ENCODE measurements around the gene FBXO36. TPM values are rescaled to one million over a fixed set of nuclear protein-coding genes. Genes with fewer than 3 reads are reported as not detected.

FBXO36 gene
- total and polyA plus RNA-seq, 10 of the 15 experiments (the other 5 are each of a cell fraction or from before 2014, with no cell fraction given): 0.79 to 2.7 (median 1.3) TPM

DNA sequence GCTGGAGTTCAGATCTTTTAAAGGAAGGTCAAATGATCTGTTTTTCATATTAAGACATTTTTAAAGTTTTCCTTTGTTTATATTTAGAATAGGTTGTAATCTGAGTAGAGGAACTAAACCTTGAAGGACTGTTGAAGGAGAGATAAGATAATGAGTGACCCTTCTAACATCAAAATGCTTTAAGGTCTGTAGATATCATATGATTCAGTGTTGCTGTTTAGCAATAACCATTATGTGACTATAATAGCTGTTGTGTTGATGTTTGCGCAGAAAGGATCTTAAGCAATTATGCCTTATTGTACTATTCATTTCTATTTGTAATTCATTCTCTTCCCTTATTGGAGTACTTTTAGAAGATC lies 86.4 kb downstream of the FBXO36 start:
- ChIA-PET CTCF (interaction anchor here (0.7 to 3.9 kb wide), 35 partner anchors 8 to 1386 kb away, joined by 3 to 60 read pairs (median 4); partner anchors contain the start of genes SLC16A14 and SP140L), POLR2A (interaction anchor here (0.6 kb wide), 1 partner anchor 53 kb away, joined by 7 read pairs; no protein-coding TSS in a partner anchor), SMC1A (ENCODE audit: uncharacterized antibody, unreplicated experiment) (interaction anchor here (0.8 to 4.9 kb wide), 20 partner anchors 13 to 816 kb away, joined by 3 to 32 read pairs (median 4); no protein-coding TSS in a partner anchor), RAD21 (ENCODE audit: unreplicated experiment) (interaction anchor here (0.6 to 2.0 kb wide), 19 partner anchors 8 to 1240 kb away, joined by 3 to 15 read pairs (median 3); no protein-coding TSS in a partner anchor)
- no peaks in the 10 kb centered on the region for H3K4me1 ChIP-seq (ENCODE audit: control insufficient read depth, insufficient read depth, low read length)
- no peaks in the 10 kb centered on the region for H4K20me1 ChIP-seq (ENCODE audit: control insufficient read depth, insufficient read depth)
- H3K79me2 ChIP-seq (ENCODE audit: control insufficient read depth, insufficient read depth, low read length): no peaks in the 10 kb centered on the region
- 100% methylated on average over 1 of the region's 1 CpG for WGBS (ENCODE audit: insufficient coverage, insufficient replicate concordance, low lambda C conversion rate, missing lambda C conversion rate)
- no peak overlapping the region for H3K4me3 ChIP-seq
- in situ Hi-C loops (cut with MboI) (loop anchor here (5.0 to 10.0 kb wide), 3 partner anchors 154 to 796 kb away; no protein-coding TSS in a partner anchor), intact Hi-C loops (cut with micrococcal nuclease; ENCODE audit: unreplicated experiment) (loop anchor here (1.0 to 10.0 kb wide), 6 partner anchors 59 to 804 kb away; partner anchors contain the start of gene SLC16A14)
- no peaks in the 10 kb centered on the region for H3K9me3 ChIP-seq (replicated peaks; ENCODE audit: control insufficient read depth, insufficient read depth, low read length)
- no peak for FAIRE-seq
- no TSS peak for BruUV-seq (replicated peaks)
- no peak overlapping the region for H3K9ac ChIP-seq (ENCODE audit: control insufficient read depth, insufficient read depth, low read length)
- no peak for DNase-seq (ENCODE audit: low read depth, low spot score)
- H3K27me3 ChIP-seq (replicated peaks in 1 of 2; ENCODE audit: control insufficient read depth in 2 of 2, insufficient read depth in 2 of 2, low read length in 1 of 2): no peaks in the 10 kb centered on the region
- H3K36me3 ChIP-seq (ENCODE audit: control insufficient read depth in 2 of 2, insufficient read depth in 2 of 2, low read length in 1 of 2): no peaks in the 10 kb centered on the region
- TF ChIP-seq RFX5 (IDR thresholded peaks at IDR 0.05; ENCODE audit: low read depth, low read length) (no peak), CHD2 (IDR thresholded peaks at IDR 0.05; ENCODE audit: borderline replicate concordance, low read depth, low read length) (no peak), RUNX3 (IDR thresholded peaks at IDR 0.05; ENCODE audit: low read length) (no peak), TCF7 (IDR thresholded peaks at IDR 0.05; ENCODE audit: borderline replicate concordance) (no peak), STAT3 (IDR thresholded peaks at IDR 0.05; ENCODE audit: low read depth, low read length) (no peak), MTA3 (IDR thresholded peaks at IDR 0.05; ENCODE audit: borderline replicate concordance, low read length) (no peak)
- TF ChIP-seq, protein P1, sequence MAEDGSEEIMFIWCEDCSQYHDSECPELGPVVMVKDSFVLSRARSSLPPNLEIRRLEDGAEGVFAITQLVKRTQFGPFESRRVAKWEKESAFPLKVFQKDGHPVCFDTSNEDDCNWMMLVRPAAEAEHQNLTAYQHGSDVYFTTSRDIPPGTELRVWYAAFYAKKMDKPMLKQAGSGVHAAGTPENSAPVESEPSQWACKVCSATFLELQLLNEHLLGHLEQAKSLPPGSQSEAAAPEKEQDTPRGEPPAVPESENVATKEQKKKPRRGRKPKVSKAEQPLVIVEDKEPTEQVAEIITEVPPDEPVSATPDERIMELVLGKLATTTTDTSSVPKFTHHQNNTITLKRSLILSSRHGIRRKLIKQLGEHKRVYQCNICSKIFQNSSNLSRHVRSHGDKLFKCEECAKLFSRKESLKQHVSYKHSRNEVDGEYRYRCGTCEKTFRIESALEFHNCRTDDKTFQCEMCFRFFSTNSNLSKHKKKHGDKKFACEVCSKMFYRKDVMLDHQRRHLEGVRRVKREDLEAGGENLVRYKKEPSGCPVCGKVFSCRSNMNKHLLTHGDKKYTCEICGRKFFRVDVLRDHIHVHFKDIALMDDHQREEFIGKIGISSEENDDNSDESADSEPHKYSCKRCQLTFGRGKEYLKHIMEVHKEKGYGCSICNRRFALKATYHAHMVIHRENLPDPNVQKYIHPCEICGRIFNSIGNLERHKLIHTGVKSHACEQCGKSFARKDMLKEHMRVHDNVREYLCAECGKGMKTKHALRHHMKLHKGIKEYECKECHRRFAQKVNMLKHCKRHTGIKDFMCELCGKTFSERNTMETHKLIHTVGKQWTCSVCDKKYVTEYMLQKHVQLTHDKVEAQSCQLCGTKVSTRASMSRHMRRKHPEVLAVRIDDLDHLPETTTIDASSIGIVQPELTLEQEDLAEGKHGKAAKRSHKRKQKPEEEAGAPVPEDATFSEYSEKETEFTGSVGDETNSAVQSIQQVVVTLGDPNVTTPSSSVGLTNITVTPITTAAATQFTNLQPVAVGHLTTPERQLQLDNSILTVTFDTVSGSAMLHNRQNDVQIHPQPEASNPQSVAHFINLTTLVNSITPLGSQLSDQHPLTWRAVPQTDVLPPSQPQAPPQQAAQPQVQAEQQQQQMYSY (CRISPR knock-in tag; IDR thresholded peaks at IDR 0.05): no peak
- H3K4me2 ChIP-seq (ENCODE audit: control insufficient read depth, insufficient read depth): no peak overlapping the region
- H2AFZ ChIP-seq (ENCODE audit: control insufficient read depth, low read depth, low read length): peak overlapping the region; percentile 5; the same call in 1 of the 2 replicates
- H3K27ac ChIP-seq (ENCODE audit: control insufficient read depth, insufficient read depth): no peak overlapping the region
- no peak for ATAC-seq

Data from GM12878 (cell line).